Stomach (tissue), 9 donors: ENCODE data around the gene NFIX. TPM values are rescaled to one million over a fixed set of nuclear protein-coding genes. Genes with fewer than 3 reads are reported as not detected.
A peak's percentile ranks its signal among the peaks of the same experiment; 100 is the strongest.

Experiments used
- DNase-seq, 2 donors: peaks; one replicate each; pipeline versions ENCODE4 v3.0.0 to v3.0.0-alpha.2; 2013 to 2019
- H3K27ac ChIP-seq, 5 donors: fragments of 200-600 bp in 4 of 5; sonication (generic) in 4 of 5; one replicate each; pipeline ENCODE4 v1.5.1; 2013 to 2019; ENCODE audit warnings: mild to moderate bottlenecking in 1 of 5, moderate library complexity in 1 of 5
- H3K27me3 ChIP-seq, 3 donors: fragments of 200-600 bp; sonication (generic); one replicate each; pipeline ENCODE4 v1.5.1; 2017 to 2019; ENCODE audit warnings: mixed run types in 1 of 3
- H3K36me3 ChIP-seq, 4 donors: fragments of 200-600 bp; sonication (generic); 1 replicate in 3 of 4; 2 replicates in 1 of 4; pipeline ENCODE4 v1.5.1; 2016 to 2019
- H3K4me1 ChIP-seq, 4 donors: fragments of 200-600 bp; sonication (generic); one replicate each; pipeline ENCODE4 v1.5.1; 2016 to 2019
- H3K4me3 ChIP-seq, 4 donors: fragments of 200-600 bp; sonication (generic) in 3 of 4; one replicate each; pipeline ENCODE4 v1.5.1; 2016 to 2019; ENCODE audit warnings: mild to moderate bottlenecking in 1 of 4
- H3K9me3 ChIP-seq, 4 donors: fragments of 200-600 bp; sonication (generic); one replicate each; pipeline ENCODE4 v1.5.1; 2016 to 2019
- EP300 ChIP-seq: sonication (generic); formaldehyde crosslinking; IDR thresholded peaks from one replicate; pipeline ENCODE4 v1.6.1; 2017; ENCODE audit warnings: antibody characterized with exemption
- POLR2A ChIP-seq, 4 donors: fragments of 450-650 bp; IDR thresholded peaks; one replicate each; pipeline ENCODE4 v1.6.1; 2016; ENCODE audit warnings: antibody characterized with exemption in 4 of 4, control low read depth in 2 of 4, mild to moderate bottlenecking in 1 of 4, moderate library complexity in 1 of 4
- POLR2AphosphoS5 ChIP-seq, 3 donors: sonication (generic); formaldehyde crosslinking; IDR thresholded peaks; one replicate each; pipeline ENCODE4 v1.6.1; 2016; ENCODE audit warnings: antibody characterized with exemption in 3 of 3
- WGBS, 5 donors: extraction: QIAGEN DNeasy Blood & Tissue Kit in 3 of 5; methylation state at CpG; one replicate each; pipeline versions ENCODE4 v1.1.5 to v1.1.7; 2013 to 2018; 5-methylcytosine and 5-hydroxymethylcytosine counted together
- intact Hi-C: fragments of 100-400 bp; cut with DNase I; formaldehyde crosslinking; loops from one replicate; pipeline ENCODE4 v1.15.1; 2023; ENCODE audit warnings: low total_unique reads
- polyA plus RNA-seq, 3 donors: library from polyadenylated mRNA; stranded (reverse); fragments of 200-250 nt; gene quantifications; one replicate each; pipeline ENCODE4 v1.2.3, GENCODE V29; 2013
- total RNA-seq, 5 donors: library from RNA; depleted of rRNA; stranded (reverse); fragments of >200 nt; gene quantifications; one replicate each; pipeline versions ENCODE4 v1.1.0 to v1.2.3, GENCODE V29; 2014 to 2016
- TF ChIP-seq, protein P1 (sequence below), 7 experiments: fragments of 450-650 bp in 4 of 7; fragments of 200-600 bp in 3 of 7; sonication (generic) in 3 of 7; IDR thresholded peaks; one replicate each; pipeline ENCODE4 v1.5.1; 2016 to 2019; ENCODE audit warnings: antibody characterized with exemption in 7 of 7, control low read depth in 2 of 7, mild to moderate bottlenecking in 1 of 7
- donor health status: healthy with polysubstance abuse.
- donor health status: Bipolar disorder and iron deficiency.
- donor health status: healthy.

NFIX gene
- total and polyA plus RNA-seq, 8 donors: 11.5 to 183 (median 37.6) TPM

DNA sequence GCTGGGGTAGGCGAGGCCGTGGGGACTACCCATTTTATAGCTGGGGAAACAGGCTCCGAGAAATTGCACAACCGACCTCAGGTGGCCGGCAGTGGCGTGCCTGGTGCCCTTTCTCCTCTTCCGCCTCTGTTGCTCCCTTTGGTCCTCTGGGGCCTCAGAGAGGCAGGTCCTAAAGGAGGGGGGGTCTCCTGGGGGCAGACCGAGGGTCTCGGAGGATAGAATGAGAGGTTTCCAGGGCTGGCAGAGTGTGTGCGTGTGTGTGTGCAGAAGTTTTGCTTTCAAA, 143.6 kb downstream of the NFIX start:
- WGBS, 5 donors: 69 to 88% (median 77%) methylated on average over 10 of the region's 10 CpGs
- intact Hi-C loops: no loop called here
- H3K27ac ChIP-seq: no peak overlapping the region
- DNase-seq: no peak
- peaks cover 8 to 25% (median 14%) of the 10 kb centered on the region in 4 donors for H3K4me1 ChIP-seq
- no peaks in the 10 kb centered on the region for H3K9me3 ChIP-seq
- no peak overlapping the region for H3K4me3 ChIP-seq
- H3K27me3 ChIP-seq: no peaks in the 10 kb centered on the region
- TF ChIP-seq, protein P1, sequence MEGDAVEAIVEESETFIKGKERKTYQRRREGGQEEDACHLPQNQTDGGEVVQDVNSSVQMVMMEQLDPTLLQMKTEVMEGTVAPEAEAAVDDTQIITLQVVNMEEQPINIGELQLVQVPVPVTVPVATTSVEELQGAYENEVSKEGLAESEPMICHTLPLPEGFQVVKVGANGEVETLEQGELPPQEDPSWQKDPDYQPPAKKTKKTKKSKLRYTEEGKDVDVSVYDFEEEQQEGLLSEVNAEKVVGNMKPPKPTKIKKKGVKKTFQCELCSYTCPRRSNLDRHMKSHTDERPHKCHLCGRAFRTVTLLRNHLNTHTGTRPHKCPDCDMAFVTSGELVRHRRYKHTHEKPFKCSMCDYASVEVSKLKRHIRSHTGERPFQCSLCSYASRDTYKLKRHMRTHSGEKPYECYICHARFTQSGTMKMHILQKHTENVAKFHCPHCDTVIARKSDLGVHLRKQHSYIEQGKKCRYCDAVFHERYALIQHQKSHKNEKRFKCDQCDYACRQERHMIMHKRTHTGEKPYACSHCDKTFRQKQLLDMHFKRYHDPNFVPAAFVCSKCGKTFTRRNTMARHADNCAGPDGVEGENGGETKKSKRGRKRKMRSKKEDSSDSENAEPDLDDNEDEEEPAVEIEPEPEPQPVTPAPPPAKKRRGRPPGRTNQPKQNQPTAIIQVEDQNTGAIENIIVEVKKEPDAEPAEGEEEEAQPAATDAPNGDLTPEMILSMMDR (IDR thresholded peaks at IDR 0.05): no peak
- TF ChIP-seq EP300: no peak
- TF ChIP-seq POLR2A (IDR thresholded peaks at IDR 0.05): no peak
- no peak for TF ChIP-seq POLR2AphosphoS5 (IDR thresholded peaks at IDR 0.05)
- H3K36me3 ChIP-seq: peaks cover 38 to 64% (median 61%) of the 10 kb centered on the region in 4 donors

DNA sequence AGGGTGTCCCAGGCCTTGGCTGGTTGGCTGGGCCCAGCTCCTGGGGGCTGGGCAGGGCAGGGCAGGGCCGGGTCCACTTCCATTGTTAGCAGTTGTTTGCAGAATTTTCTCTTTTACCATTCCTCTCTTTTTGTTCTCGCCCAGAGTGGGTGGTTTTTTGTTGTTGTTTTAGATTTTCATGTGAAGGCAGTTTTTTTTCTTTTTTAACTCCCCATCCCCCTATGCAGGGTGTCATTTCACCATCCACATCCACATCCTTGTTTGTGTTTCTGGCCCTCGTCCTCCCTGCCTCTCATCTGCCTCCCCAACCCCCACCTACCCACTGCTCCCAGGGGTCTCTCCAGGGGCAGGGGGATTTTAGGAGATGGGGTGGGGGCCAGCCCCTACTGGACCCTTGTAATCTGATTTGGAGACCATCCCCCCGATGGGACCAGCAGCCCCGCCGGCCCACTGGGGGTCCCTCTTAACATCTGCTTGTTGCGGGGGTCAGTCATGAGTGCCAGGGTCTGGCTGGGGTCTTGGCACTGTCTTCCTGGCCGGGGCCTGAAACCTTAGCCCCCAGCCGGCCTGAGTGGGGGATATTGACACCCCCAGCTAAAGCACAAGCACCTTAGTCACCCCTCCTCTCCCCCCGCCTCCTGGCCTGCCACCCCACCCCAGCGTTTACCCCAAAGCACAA, 144.5 kb downstream of the NFIX start:
- TF ChIP-seq POLR2A (IDR thresholded peaks at IDR 0.05): no peak
- no peak for TF ChIP-seq EP300
- TF ChIP-seq POLR2AphosphoS5 (IDR thresholded peaks at IDR 0.05): no peak
- TF ChIP-seq, protein P1 (IDR thresholded peaks at IDR 0.05): no peak
- no peaks in the 10 kb centered on the region for H3K9me3 ChIP-seq
- 72 to 81% (median 76%) methylated on average over 9 to 11 of the region's 11 CpGs for WGBS, 5 donors
- peaks cover 8 to 25% (median 11%) of the 10 kb centered on the region in 4 donors for H3K4me1 ChIP-seq
- DNase-seq: no peak
- no peaks in the 10 kb centered on the region for H3K27me3 ChIP-seq
- no peak overlapping the region for H3K4me3 ChIP-seq
- H3K27ac ChIP-seq: peak overlapping the region in 1 of 5 donors; percentile 2
- H3K36me3 ChIP-seq: peaks cover 47 to 73% (median 67%) of the 10 kb centered on the region in 4 donors
- intact Hi-C loops: no loop called here

DNA sequence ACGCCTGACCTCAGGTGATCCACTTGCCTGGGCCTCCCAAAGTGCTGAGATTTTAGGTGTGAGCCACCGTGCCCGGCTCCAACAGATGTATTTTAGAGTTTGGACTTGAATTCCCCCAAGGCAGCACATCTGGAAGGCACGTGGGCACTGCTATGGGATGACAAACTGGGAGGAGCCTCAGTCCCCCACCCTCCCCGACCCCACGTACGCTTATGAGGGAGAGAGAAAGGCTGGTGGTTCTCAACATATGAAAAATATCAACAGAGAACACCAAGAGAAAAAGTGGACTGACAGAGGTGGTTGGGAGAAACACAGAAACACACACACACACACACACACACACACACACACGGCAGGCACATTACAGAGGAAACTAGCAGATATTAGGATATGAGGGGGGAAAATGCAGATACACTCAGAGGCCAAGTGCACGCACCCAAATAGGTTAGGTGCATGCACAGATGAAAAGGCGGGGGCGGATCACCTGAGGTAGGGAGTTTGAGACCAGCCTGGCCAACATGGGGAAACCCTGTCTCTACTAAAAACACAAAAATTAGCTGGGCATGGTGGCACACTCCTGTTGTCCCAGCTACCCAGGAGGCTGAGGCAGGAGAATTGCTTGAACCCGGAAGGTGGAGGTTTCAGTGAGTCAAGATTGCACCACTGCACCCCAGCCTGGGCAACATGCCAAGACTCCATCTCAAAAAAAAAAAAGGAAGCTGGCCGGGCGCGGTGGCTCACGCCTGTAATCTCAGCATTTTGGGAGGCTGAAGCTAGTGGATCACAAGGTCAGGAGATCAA, 151.7 kb downstream of the NFIX start:
- TF ChIP-seq, protein P1 (IDR thresholded peaks at IDR 0.05): no peak
- peak in 1 of 3 donors; percentile 11 for TF ChIP-seq POLR2AphosphoS5 (IDR thresholded peaks at IDR 0.05)
- DNase-seq: peak in 1 of 2 donors; percentile 63
- H3K27me3 ChIP-seq: no peaks in the 10 kb centered on the region
- intact Hi-C loops: no loop called here
- WGBS, 5 donors: 51 to 69% (median 63%) methylated on average over 16 of the region's 16 CpGs
- H3K27ac ChIP-seq: peak overlapping the region in 2 of 5 donors; percentile 99
- no peaks in the 10 kb centered on the region for H3K9me3 ChIP-seq
- peaks cover 15 to 34% (median 26%) of the 10 kb centered on the region in 4 donors for H3K36me3 ChIP-seq
- H3K4me1 ChIP-seq: peaks cover 16 to 57% (median 34%) of the 10 kb centered on the region in 4 donors
- H3K4me3 ChIP-seq: no peak overlapping the region

Other genes with a start within 250 kb of the NFIX start
- 100 to 1,000 TPM in 1 of 5 donors, not detected in 4; 165 TPM for gene BEST2, start 243.7 kb upstream of the NFIX start, total RNA-seq
- gene BEST2, start 243.7 kb upstream of the NFIX start, polyA plus RNA-seq: under 1 TPM in 1 of 3 donors, not detected in 2; 0.08 TPM
- gene HOOK2, start 219.9 kb upstream of the NFIX start, total RNA-seq: 100 to 1,000 TPM in 3 of 5 donors, 10 to 100 TPM in 2; 33.0 to 797 (median 303) TPM
- gene HOOK2, start 219.9 kb upstream of the NFIX start, polyA plus RNA-seq: 10 to 100 TPM; 30.1 to 74.1 (median 66.7) TPM
- 100 to 1,000 TPM; 178 to 625 (median 336) TPM for gene JUNB, start 204.0 kb upstream of the NFIX start, total RNA-seq
- gene JUNB, start 204.0 kb upstream of the NFIX start, polyA plus RNA-seq: 100 to 1,000 TPM; 128 to 152 (median 136) TPM
- gene PRDX2, start 193.7 kb upstream of the NFIX start, total RNA-seq: 100 to 1,000 TPM; 118 to 284 (median 129) TPM
- gene PRDX2, start 193.7 kb upstream of the NFIX start, polyA plus RNA-seq: 100 to 1,000 TPM; 213 to 257 (median 240) TPM
- gene THSD8, start 193.4 kb upstream of the NFIX start, total RNA-seq: not detected
- gene THSD8, start 193.4 kb upstream of the NFIX start, polyA plus RNA-seq: 1 to 10 TPM; 2.9 to 8.3 (median 5.1) TPM
- gene RNASEH2A, start 188.9 kb upstream of the NFIX start, total RNA-seq: 10 to 100 TPM in 2 of 5 donors, 1 to 10 TPM in 2, under 1 TPM in 1; 0.45 to 36.2 (median 6.2) TPM
- gene RNASEH2A, start 188.9 kb upstream of the NFIX start, polyA plus RNA-seq: 10 to 100 TPM in 1 of 3 donors, 1 to 10 TPM in 2; 5.4 to 10.6 (median 6.4) TPM
- not detected for gene RTBDN, start 160.9 kb upstream of the NFIX start, total RNA-seq
- gene RTBDN, start 160.9 kb upstream of the NFIX start, polyA plus RNA-seq: under 1 TPM in 1 of 3 donors, not detected in 2; 0.53 TPM
- gene MAST1, start 157.0 kb upstream of the NFIX start, total RNA-seq: 10 to 100 TPM in 1 of 5 donors, 1 to 10 TPM in 3, not detected in 1; 1.3 to 33.9 (median 5.9) TPM
- gene MAST1, start 157.0 kb upstream of the NFIX start, polyA plus RNA-seq: 1 to 10 TPM in 1 of 3 donors, under 1 TPM in 2; 0.43 to 1.1 (median 0.56) TPM
- 10 to 100 TPM; 11.9 to 53.1 (median 30.4) TPM for gene DNASE2, start 114.0 kb upstream of the NFIX start, total RNA-seq
- gene DNASE2, start 114.0 kb upstream of the NFIX start, polyA plus RNA-seq: 10 to 100 TPM in 2 of 3 donors, 1 to 10 TPM in 1; 9.0 to 26.2 (median 20.3) TPM
- under 1 TPM in 1 of 5 donors, not detected in 4; 0.18 TPM for gene KLF1, start 108.3 kb upstream of the NFIX start, total RNA-seq
- under 1 TPM in 2 of 3 donors, not detected in 1; 0.05 to 0.19 TPM for gene KLF1, start 108.3 kb upstream of the NFIX start, polyA plus RNA-seq
- 10 to 100 TPM in 4 of 5 donors, not detected in 1; 17.5 to 30.8 (median 23.9) TPM for gene GCDH, start 104.3 kb upstream of the NFIX start, total RNA-seq
- gene GCDH, start 104.3 kb upstream of the NFIX start, polyA plus RNA-seq: 10 to 100 TPM; 21.6 to 26.6 (median 24.0) TPM
- gene SYCE2, start 76.2 kb upstream of the NFIX start, total RNA-seq: not detected
- under 1 TPM in 1 of 3 donors, not detected in 2; 0.23 TPM for gene SYCE2, start 76.2 kb upstream of the NFIX start, polyA plus RNA-seq
- 100 to 1,000 TPM in 1 of 5 donors, 10 to 100 TPM in 4; 27.2 to 125 (median 51.9) TPM for gene FARSA, start 61.8 kb upstream of the NFIX start, total RNA-seq
- gene FARSA, start 61.8 kb upstream of the NFIX start, polyA plus RNA-seq: 10 to 100 TPM; 34.7 to 40.3 (median 39.4) TPM
- 100 to 1,000 TPM; 337 to 947 (median 504) TPM for gene CALR, start 56.9 kb upstream of the NFIX start, total RNA-seq
- gene CALR, start 56.9 kb upstream of the NFIX start, polyA plus RNA-seq: 100 to 1,000 TPM in 2 of 3 donors, 10 to 100 TPM in 1; 71.2 to 236 (median 158) TPM
- gene RAD23A, start 49.6 kb upstream of the NFIX start, total RNA-seq: 100 to 1,000 TPM in 3 of 5 donors, 10 to 100 TPM in 2; 44.1 to 144 (median 103) TPM
- 100 to 1,000 TPM; 101 to 141 (median 106) TPM for gene RAD23A, start 49.6 kb upstream of the NFIX start, polyA plus RNA-seq
- 10 to 100 TPM in 4 of 5 donors, 1 to 10 TPM in 1; 1.8 to 93.3 (median 25.9) TPM for gene GADD45GIP1, start 38.3 kb upstream of the NFIX start, total RNA-seq
- 10 to 100 TPM; 59.0 to 75.4 (median 61.8) TPM for gene GADD45GIP1, start 38.3 kb upstream of the NFIX start, polyA plus RNA-seq
- under 1 TPM in 1 of 5 donors, not detected in 4; 0.58 TPM for gene DAND5, start 25.9 kb upstream of the NFIX start, total RNA-seq
- under 1 TPM in 2 of 3 donors, not detected in 1; 0.12 to 0.13 TPM for gene DAND5, start 25.9 kb upstream of the NFIX start, polyA plus RNA-seq
- 10 to 100 TPM in 2 of 5 donors, 1 to 10 TPM in 2, not detected in 1; 1.3 to 19.3 (median 7.6) TPM for gene LYL1, start 107.4 kb downstream of the NFIX start, total RNA-seq
- 1 to 10 TPM; 4.1 to 5.5 (median 5.0) TPM for gene LYL1, start 107.4 kb downstream of the NFIX start, polyA plus RNA-seq
- 100 to 1,000 TPM in 1 of 5 donors, 10 to 100 TPM in 4; 29.6 to 373 (median 36.5) TPM for gene TRMT1, start 121.3 kb downstream of the NFIX start, total RNA-seq
- gene TRMT1, start 121.3 kb downstream of the NFIX start, polyA plus RNA-seq: 10 to 100 TPM; 64.7 to 88.2 (median 77.9) TPM
- 100 to 1,000 TPM in 1 of 5 donors, 10 to 100 TPM in 4; 10.1 to 122 (median 26.3) TPM for gene NACC1, start 122.8 kb downstream of the NFIX start, total RNA-seq
- gene NACC1, start 122.8 kb downstream of the NFIX start, polyA plus RNA-seq: 10 to 100 TPM in 1 of 3 donors, 1 to 10 TPM in 2; 6.9 to 26.2 (median 9.5) TPM
- gene STX10, start 154.9 kb downstream of the NFIX start, total RNA-seq: 100 to 1,000 TPM in 3 of 5 donors, 10 to 100 TPM in 2; 20.4 to 942 (median 117) TPM
- gene STX10, start 154.9 kb downstream of the NFIX start, polyA plus RNA-seq: 100 to 1,000 TPM in 1 of 3 donors, 10 to 100 TPM in 2; 74.8 to 114 (median 94.7) TPM
- gene IER2, start 154.9 kb downstream of the NFIX start, total RNA-seq: 100 to 1,000 TPM in 3 of 5 donors, 10 to 100 TPM in 2; 32.3 to 421 (median 150) TPM
- 10 to 100 TPM; 64.3 to 87.2 (median 64.6) TPM for gene IER2, start 154.9 kb downstream of the NFIX start, polyA plus RNA-seq